OCI-LY3 (cell line): ENCODE results near the gene STRN4.

Experiments
- H2AFZ ChIP-seq: fragments of 200-600, 300-600 bp; shearing (Covaris generic); 2 replicates; pipeline ENCODE4 v1.6.0; 2014; ENCODE audit warnings: antibody characterized with exemption, low read depth, low read length
- H3K27ac ChIP-seq: fragments of 200-600, 300-600 bp; sonication (generic); 2 replicates; pipeline ENCODE4 v1.5.1; 2014; ENCODE audit warnings: mild to moderate bottlenecking, low read length, moderate library complexity, mixed read lengths
- H3K27me3 ChIP-seq: fragments of 200-600, 300-600 bp; sonication (generic); 2 replicates; pipeline ENCODE4 v1.6.1; 2014; ENCODE audit warnings: low read depth, low read length, mixed read lengths
- H3K36me3 ChIP-seq: fragments of 200-600, 300-600 bp; sonication (generic); replicated peaks from 2 replicates; pipeline ENCODE3; 2014; ENCODE audit warnings: low read depth, low read length, mixed read lengths
- H3K4me1 ChIP-seq: fragments of 300-600, 200-600 bp; sonication (generic); 2 replicates; pipeline ENCODE4 v1.6.1; 2014; ENCODE audit warnings: low read length, mixed read lengths
- H3K4me2 ChIP-seq: fragments of 200-600, 300-600 bp; sonication (generic); 2 replicates; pipeline ENCODE4 v1.6.1; 2014; ENCODE audit warnings: low read length, mixed read lengths
- H3K4me3 ChIP-seq: fragments of 300-600, 200-600 bp; sonication (generic); 2 replicates; pipeline ENCODE4 v1.5.1; 2014; ENCODE audit warnings: antibody characterized with exemption, mild to moderate bottlenecking, low read length, moderate library complexity
- H3K79me2 ChIP-seq: fragments of 300-600, 200-600 bp; shearing (Covaris generic); 2 replicates; pipeline ENCODE4 v1.6.1; 2014; ENCODE audit warnings: mild to moderate bottlenecking, low read length, mixed read lengths
- H3K9ac ChIP-seq: fragments of 300-600, 200-600 bp; shearing (Covaris generic); 2 replicates; pipeline ENCODE4 v1.6.0; 2014; ENCODE audit warnings: mild to moderate bottlenecking, low read length, moderate library complexity
- H3K9me3 ChIP-seq: fragments of 200-600, 300-600 bp; shearing (Covaris generic); 2 replicates; pipeline ENCODE4 v1.6.1; 2014; ENCODE audit warnings: low read length, mixed read lengths; ENCODE audit not compliant: insufficient read depth
- H4K20me1 ChIP-seq: fragments of 200-600, 300-600 bp; sonication (generic); 2 replicates; pipeline ENCODE4 v1.6.1; 2016; ENCODE audit warnings: low read length, mixed read lengths; ENCODE audit not compliant: insufficient read depth
- EZH2phosphoT487 ChIP-seq: fragments of 200-600 bp; shearing (Covaris generic); IDR thresholded peaks from 2 replicates; pipeline ENCODE4 v1.6.1; 2018; ENCODE audit warnings: antibody characterized with exemption, mixed run types, low read depth
- TF ChIP-seq, protein P1 (sequence below): fragments of 200-600, 300-600 bp; sonication (generic); IDR thresholded peaks from 2 replicates; pipeline ENCODE4 v1.5.1; 2014; ENCODE audit warnings: antibody characterized with exemption, low read length, low read depth

STRN4 gene

DNA sequence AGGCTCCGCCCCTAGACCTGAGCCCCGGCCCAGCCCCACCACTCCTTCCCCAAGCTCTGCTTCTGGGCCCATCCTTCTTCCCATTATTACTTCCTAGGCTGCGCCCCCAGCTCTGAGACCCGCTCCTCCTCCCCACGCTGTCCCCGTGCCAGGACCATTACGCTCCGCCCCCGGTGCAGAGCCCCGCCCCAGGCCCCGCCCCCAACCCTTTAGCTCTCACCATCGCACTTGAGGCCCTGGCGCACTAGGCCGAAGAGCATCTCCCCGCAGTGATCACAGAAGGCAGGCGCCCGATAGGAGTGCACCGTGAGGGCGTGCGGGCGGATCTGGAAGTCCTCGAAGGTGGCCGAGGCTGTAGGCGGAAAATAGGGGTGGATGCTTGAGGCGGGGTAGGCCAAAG is 35.6 kb downstream of the STRN4 start:
- H4K20me1 ChIP-seq = 0 out of 2 replicates have a peak, but pooled peaks cover 5% of the 10 kb centered on the region
- peaks cover 29% of the 10 kb centered on the region for H3K36me3 ChIP-seq
- H3K9me3 ChIP-seq = no peaks in the 10 kb centered on the region
- no peaks in the 10 kb centered on the region for H3K27me3 ChIP-seq
- H3K9ac ChIP-seq = no peak overlapping the region
- H3K4me1 ChIP-seq = peaks cover 11% of the 10 kb centered on the region
- H3K4me3 ChIP-seq = no peak overlapping the region
- no peak overlapping the region for H3K4me2 ChIP-seq
- H3K79me2 ChIP-seq = peaks cover 13% of the 10 kb centered on the region
- TF ChIP-seq EZH2phosphoT487 = no peak
- TF ChIP-seq, protein P1, sequence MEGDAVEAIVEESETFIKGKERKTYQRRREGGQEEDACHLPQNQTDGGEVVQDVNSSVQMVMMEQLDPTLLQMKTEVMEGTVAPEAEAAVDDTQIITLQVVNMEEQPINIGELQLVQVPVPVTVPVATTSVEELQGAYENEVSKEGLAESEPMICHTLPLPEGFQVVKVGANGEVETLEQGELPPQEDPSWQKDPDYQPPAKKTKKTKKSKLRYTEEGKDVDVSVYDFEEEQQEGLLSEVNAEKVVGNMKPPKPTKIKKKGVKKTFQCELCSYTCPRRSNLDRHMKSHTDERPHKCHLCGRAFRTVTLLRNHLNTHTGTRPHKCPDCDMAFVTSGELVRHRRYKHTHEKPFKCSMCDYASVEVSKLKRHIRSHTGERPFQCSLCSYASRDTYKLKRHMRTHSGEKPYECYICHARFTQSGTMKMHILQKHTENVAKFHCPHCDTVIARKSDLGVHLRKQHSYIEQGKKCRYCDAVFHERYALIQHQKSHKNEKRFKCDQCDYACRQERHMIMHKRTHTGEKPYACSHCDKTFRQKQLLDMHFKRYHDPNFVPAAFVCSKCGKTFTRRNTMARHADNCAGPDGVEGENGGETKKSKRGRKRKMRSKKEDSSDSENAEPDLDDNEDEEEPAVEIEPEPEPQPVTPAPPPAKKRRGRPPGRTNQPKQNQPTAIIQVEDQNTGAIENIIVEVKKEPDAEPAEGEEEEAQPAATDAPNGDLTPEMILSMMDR = no peak
- no peak overlapping the region for H3K27ac ChIP-seq
- H2AFZ ChIP-seq = no peak overlapping the region

GRCh38 chr19:46704379-46705076 is 41.7 kb downstream of the STRN4 start:
- TF ChIP-seq EZH2phosphoT487 = no peak
- TF ChIP-seq, protein P1 = peak; percentile 97
- Histone ChIP-seq H4K20me1 (peaks cover 10% of the 10 kb centered on the region; the same call in 1 of the 2 replicates), H3K9me3 (no peaks in the 10 kb centered on the region), H3K4me3 (no peak overlapping the region), H2AFZ (no peak overlapping the region), H3K36me3 (peaks cover 36% of the 10 kb centered on the region), H3K27ac (no peak overlapping the region), H3K9ac (no peak overlapping the region), H3K4me2 (no peak overlapping the region), H3K79me2 (no peaks in the 10 kb centered on the region), H3K4me1 (no peaks in the 10 kb centered on the region), H3K27me3 (no peaks in the 10 kb centered on the region)

DNA sequence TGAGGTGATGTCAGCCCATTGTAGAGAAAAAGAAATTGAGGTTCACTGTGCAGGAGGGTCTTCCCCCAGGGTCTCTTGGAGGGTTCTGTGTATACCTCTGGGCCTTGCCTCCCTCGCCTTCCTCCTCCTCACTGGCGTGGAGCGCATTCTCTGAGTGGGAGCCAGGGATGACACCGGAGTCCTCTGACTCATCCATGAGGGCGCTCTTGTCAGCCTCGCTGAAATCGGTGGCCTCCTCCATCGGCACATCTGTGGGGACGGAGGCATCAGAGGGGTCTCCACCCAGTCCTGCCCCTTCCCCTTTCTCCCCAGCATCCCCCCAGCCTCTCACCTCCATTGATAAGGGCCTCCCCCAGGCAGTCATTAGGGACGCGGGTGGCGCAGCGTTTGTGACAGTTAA is 45.5 kb downstream of the STRN4 start:
- no peak overlapping the region for H3K27ac ChIP-seq
- H2AFZ ChIP-seq = no peak overlapping the region
- TF ChIP-seq, protein P1 = no peak
- no peak for TF ChIP-seq EZH2phosphoT487
- no peaks in the 10 kb centered on the region for H3K4me1 ChIP-seq
- H3K79me2 ChIP-seq = no peaks in the 10 kb centered on the region
- no peaks in the 10 kb centered on the region for H3K27me3 ChIP-seq
- no peak overlapping the region for H3K4me3 ChIP-seq
- H4K20me1 ChIP-seq = peaks cover 9% of the 10 kb centered on the region; the same call in 1 of the 2 replicates
- H3K9ac ChIP-seq = no peak overlapping the region
- H3K4me2 ChIP-seq = no peak overlapping the region
- H3K36me3 ChIP-seq = peaks cover 48% of the 10 kb centered on the region
- no peaks in the 10 kb centered on the region for H3K9me3 ChIP-seq

- Histone ChIP-seq H2AFZ (no peak overlapping the region), H3K27me3 (no peaks in the 10 kb centered on the region), H3K27ac (no peak overlapping the region), H4K20me1 (0 out of 2 replicates have a peak, but pooled peaks cover 4% of the 10 kb centered on the region), H3K9ac (no peak overlapping the region), H3K4me2 (no peak overlapping the region), H3K4me3 (no peak overlapping the region), H3K36me3 (peaks cover 45% of the 10 kb centered on the region), H3K79me2 (no peaks in the 10 kb centered on the region), H3K9me3 (no peaks in the 10 kb centered on the region), H3K4me1 (no peaks in the 10 kb centered on the region)
- TF ChIP-seq, protein P1 = no peak
- TF ChIP-seq EZH2phosphoT487 = no peak
Measured at GRCh38 chr19:46698395-46699321, 47.6 kb downstream of the STRN4 start.
